ENCODE measurements around the gene PTPRM. TPM values are rescaled to one million over a fixed set of nuclear protein-coding genes. Genes with fewer than 3 reads are reported as not detected.

PTPRM gene
- total and polyA plus RNA-seq, 2 experiments from 2014 or later: 1.6 to 5.3 TPM

DNA sequence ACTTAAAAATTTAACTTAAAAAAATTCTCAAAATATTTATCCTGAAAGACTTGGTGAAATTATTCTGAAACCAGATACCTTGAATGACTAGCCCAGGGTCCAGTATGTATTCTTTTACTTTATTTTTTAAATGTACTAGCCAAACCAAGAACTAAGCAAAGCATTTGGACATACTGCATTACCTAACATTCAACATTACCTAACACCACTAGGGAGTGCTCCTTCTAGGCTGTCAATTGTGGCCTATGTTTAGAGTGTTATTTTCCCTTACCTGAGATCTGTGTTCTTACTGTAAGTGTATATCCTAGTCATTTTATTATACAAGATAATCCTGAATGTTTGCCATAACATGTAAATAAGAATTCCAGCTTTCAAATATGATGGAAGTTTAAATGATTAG lies 496.6 kb downstream of the PTPRM start:
- Histone ChIP-seq H3K9me2 (ENCODE audit: insufficient read depth) (no peaks in the 10 kb centered on the region), H4K20me1 (replicated peaks; ENCODE audit: insufficient read depth) (no peaks in the 10 kb centered on the region), H3K4me1 (ENCODE audit: insufficient read depth) (peaks cover 35% of the 10 kb centered on the region), H3K79me2 (replicated peaks; ENCODE audit: insufficient read depth) (no peaks in the 10 kb centered on the region), H3K4me2 (peak overlapping the region; percentile 70), H3K27me3 (ENCODE audit: insufficient read depth) (no peaks in the 10 kb centered on the region), H3K36me3 (ENCODE audit: insufficient read depth) (no peaks in the 10 kb centered on the region), H3K27ac (ENCODE audit: low read depth) (no peak overlapping the region), H2AFZ (no peak overlapping the region), H3F3A (replicated peaks; ENCODE audit: low read depth) (no peaks in the 10 kb centered on the region), H3K4me3 (peak overlapping the region; percentile 45)
- H3K9me3 Mint-ChIP-seq: peaks cover 3% of the 10 kb centered on the region; the same call in 2 of the 3 replicates
- TF ChIP-seq EZH2phosphoT487 (IDR thresholded peaks at IDR 0.05; ENCODE audit: unreplicated experiment): no peak
- TF ChIP-seq, protein P1, sequence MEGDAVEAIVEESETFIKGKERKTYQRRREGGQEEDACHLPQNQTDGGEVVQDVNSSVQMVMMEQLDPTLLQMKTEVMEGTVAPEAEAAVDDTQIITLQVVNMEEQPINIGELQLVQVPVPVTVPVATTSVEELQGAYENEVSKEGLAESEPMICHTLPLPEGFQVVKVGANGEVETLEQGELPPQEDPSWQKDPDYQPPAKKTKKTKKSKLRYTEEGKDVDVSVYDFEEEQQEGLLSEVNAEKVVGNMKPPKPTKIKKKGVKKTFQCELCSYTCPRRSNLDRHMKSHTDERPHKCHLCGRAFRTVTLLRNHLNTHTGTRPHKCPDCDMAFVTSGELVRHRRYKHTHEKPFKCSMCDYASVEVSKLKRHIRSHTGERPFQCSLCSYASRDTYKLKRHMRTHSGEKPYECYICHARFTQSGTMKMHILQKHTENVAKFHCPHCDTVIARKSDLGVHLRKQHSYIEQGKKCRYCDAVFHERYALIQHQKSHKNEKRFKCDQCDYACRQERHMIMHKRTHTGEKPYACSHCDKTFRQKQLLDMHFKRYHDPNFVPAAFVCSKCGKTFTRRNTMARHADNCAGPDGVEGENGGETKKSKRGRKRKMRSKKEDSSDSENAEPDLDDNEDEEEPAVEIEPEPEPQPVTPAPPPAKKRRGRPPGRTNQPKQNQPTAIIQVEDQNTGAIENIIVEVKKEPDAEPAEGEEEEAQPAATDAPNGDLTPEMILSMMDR (conservative IDR thresholded peaks at IDR 0.05; ENCODE audit: low read depth in 2 of 2): peak; percentile 15 to 23; a peak in 1 of 4 replicates
- DNase-seq (ENCODE audit: low spot score) (no peak), ATAC-seq (peak; percentile 80)
- H3K27ac Mint-ChIP-seq: no peak overlapping the region
- peak overlapping the region; percentile 60; the same call in 1 of the 3 replicates for H3K4me3 Mint-ChIP-seq
- peaks cover 36% of the 10 kb centered on the region for H3K4me1 Mint-ChIP-seq
- no peaks in the 10 kb centered on the region for H3K27me3 Mint-ChIP-seq (ENCODE audit: insufficient read depth, low read depth, poor library complexity)
- no peaks in the 10 kb centered on the region; the same call in 2 of the 3 replicates for H3K36me3 Mint-ChIP-seq (ENCODE audit: low read depth)

DNA sequence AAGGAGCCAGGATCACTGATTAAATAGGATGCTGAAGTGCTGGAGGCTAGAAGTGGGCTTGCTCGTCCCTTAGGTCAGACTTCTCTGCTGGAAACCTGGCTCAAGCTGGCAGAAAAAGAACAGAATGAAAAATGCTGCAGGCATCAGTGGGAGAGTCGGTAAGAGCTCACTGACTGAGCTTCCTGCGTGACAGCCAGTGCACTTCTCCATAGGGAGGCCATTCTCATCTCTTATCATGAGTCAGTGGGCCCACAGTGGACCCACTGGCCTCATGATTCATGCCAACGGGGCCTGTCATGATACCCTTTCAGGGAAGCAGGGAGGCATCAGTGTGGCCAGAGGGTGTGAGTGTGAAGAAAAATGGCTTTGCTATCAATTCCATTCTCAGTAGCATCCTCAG lies 498.2 kb downstream of the PTPRM start:
- peak overlapping the region; percentile 11; the same call in 1 of the 2 replicates for H2AFZ ChIP-seq
- peaks cover 36% of the 10 kb centered on the region for H3K4me1 Mint-ChIP-seq
- no peaks in the 10 kb centered on the region for H3F3A ChIP-seq (replicated peaks; ENCODE audit: low read depth)
- H3K27me3 ChIP-seq (ENCODE audit: insufficient read depth): no peaks in the 10 kb centered on the region
- no peaks in the 10 kb centered on the region for H3K9me2 ChIP-seq (ENCODE audit: insufficient read depth)
- H3K36me3 ChIP-seq (ENCODE audit: insufficient read depth): no peaks in the 10 kb centered on the region
- no peak overlapping the region for H3K4me3 ChIP-seq
- no peaks in the 10 kb centered on the region for H3K79me2 ChIP-seq (replicated peaks; ENCODE audit: insufficient read depth)
- H3K36me3 Mint-ChIP-seq (ENCODE audit: low read depth): peaks cover 3% of the 10 kb centered on the region; the same call in 2 of the 3 replicates
- H3K27ac Mint-ChIP-seq: no peak overlapping the region
- H3K27ac ChIP-seq (ENCODE audit: low read depth): no peak overlapping the region
- no peak overlapping the region for H3K4me3 Mint-ChIP-seq
- H4K20me1 ChIP-seq (replicated peaks; ENCODE audit: insufficient read depth): no peaks in the 10 kb centered on the region
- no peak for DNase-seq (ENCODE audit: low spot score)
- no peak overlapping the region for H3K4me2 ChIP-seq
- no peak; the same call in 2 of the 3 replicates for ATAC-seq
- peaks cover 3% of the 10 kb centered on the region; the same call in 1 of the 3 replicates for H3K9me3 Mint-ChIP-seq
- peaks cover 35% of the 10 kb centered on the region for H3K4me1 ChIP-seq (ENCODE audit: insufficient read depth)
- no peaks in the 10 kb centered on the region for H3K27me3 Mint-ChIP-seq (ENCODE audit: insufficient read depth, low read depth, poor library complexity)
- no peak for TF ChIP-seq NANOG (IDR thresholded peaks at IDR 0.05; ENCODE audit: borderline replicate concordance)
- TF ChIP-seq, protein P2, sequence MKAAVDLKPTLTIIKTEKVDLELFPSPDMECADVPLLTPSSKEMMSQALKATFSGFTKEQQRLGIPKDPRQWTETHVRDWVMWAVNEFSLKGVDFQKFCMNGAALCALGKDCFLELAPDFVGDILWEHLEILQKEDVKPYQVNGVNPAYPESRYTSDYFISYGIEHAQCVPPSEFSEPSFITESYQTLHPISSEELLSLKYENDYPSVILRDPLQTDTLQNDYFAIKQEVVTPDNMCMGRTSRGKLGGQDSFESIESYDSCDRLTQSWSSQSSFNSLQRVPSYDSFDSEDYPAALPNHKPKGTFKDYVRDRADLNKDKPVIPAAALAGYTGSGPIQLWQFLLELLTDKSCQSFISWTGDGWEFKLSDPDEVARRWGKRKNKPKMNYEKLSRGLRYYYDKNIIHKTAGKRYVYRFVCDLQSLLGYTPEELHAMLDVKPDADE (IDR thresholded peaks at IDR 0.05): no peak
- TF ChIP-seq, protein P3, sequence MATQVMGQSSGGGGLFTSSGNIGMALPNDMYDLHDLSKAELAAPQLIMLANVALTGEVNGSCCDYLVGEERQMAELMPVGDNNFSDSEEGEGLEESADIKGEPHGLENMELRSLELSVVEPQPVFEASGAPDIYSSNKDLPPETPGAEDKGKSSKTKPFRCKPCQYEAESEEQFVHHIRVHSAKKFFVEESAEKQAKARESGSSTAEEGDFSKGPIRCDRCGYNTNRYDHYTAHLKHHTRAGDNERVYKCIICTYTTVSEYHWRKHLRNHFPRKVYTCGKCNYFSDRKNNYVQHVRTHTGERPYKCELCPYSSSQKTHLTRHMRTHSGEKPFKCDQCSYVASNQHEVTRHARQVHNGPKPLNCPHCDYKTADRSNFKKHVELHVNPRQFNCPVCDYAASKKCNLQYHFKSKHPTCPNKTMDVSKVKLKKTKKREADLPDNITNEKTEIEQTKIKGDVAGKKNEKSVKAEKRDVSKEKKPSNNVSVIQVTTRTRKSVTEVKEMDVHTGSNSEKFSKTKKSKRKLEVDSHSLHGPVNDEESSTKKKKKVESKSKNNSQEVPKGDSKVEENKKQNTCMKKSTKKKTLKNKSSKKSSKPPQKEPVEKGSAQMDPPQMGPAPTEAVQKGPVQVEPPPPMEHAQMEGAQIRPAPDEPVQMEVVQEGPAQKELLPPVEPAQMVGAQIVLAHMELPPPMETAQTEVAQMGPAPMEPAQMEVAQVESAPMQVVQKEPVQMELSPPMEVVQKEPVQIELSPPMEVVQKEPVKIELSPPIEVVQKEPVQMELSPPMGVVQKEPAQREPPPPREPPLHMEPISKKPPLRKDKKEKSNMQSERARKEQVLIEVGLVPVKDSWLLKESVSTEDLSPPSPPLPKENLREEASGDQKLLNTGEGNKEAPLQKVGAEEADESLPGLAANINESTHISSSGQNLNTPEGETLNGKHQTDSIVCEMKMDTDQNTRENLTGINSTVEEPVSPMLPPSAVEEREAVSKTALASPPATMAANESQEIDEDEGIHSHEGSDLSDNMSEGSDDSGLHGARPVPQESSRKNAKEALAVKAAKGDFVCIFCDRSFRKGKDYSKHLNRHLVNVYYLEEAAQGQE (IDR thresholded peaks at IDR 0.05; ENCODE audit: unreplicated experiment): no peak
- no peak for TF ChIP-seq POLR2AphosphoS5 (IDR thresholded peaks at IDR 0.05; ENCODE audit: low read depth)
- TF ChIP-seq, protein P1 (conservative IDR thresholded peaks at IDR 0.05; ENCODE audit: low read depth in 2 of 2): no peak
